Body of pancreas (tissue), 4 donors: ENCODE results near the gene ACSF2.

Experiments used
- POLR2A ChIP-seq, 3 donors: fragments of 450-650 bp; IDR thresholded peaks; one replicate each; pipeline ENCODE4 v1.6.1; 2016; ENCODE audit warnings: antibody characterized with exemption in 3 of 3, mild to moderate bottlenecking in 2 of 3
- TF ChIP-seq, protein P1 (sequence below), 7 experiments: fragments of 450-650 bp in 4 of 7; fragments of 200-600 bp in 3 of 7; sonication (generic) in 3 of 7; IDR thresholded peaks; one replicate each; pipeline ENCODE4 v1.5.1; 2016 to 2019; ENCODE audit warnings: antibody characterized with exemption in 7 of 7

GRCh38 chr17:50452630-50453300, 26.7 kb downstream of the ACSF2 start:
- TF ChIP-seq, protein P1, sequence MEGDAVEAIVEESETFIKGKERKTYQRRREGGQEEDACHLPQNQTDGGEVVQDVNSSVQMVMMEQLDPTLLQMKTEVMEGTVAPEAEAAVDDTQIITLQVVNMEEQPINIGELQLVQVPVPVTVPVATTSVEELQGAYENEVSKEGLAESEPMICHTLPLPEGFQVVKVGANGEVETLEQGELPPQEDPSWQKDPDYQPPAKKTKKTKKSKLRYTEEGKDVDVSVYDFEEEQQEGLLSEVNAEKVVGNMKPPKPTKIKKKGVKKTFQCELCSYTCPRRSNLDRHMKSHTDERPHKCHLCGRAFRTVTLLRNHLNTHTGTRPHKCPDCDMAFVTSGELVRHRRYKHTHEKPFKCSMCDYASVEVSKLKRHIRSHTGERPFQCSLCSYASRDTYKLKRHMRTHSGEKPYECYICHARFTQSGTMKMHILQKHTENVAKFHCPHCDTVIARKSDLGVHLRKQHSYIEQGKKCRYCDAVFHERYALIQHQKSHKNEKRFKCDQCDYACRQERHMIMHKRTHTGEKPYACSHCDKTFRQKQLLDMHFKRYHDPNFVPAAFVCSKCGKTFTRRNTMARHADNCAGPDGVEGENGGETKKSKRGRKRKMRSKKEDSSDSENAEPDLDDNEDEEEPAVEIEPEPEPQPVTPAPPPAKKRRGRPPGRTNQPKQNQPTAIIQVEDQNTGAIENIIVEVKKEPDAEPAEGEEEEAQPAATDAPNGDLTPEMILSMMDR (IDR thresholded peaks at IDR 0.05), result no peak
- TF ChIP-seq POLR2A (IDR thresholded peaks at IDR 0.05), result no peak
